HepG2 (cell line): ENCODE results near the gene KCNAB1. TPM values are rescaled to one million over a fixed set of nuclear protein-coding genes. Genes with fewer than 3 reads are reported as not detected.

Experiments used
- FOXC1 ChIP-seq: sonication (generic); formaldehyde crosslinking; IDR thresholded peaks from 2 replicates; pipeline ENCODE4 v1.8.0; 2022; ENCODE audit warnings: mild to moderate bottlenecking, missing genetic modification reagents, borderline replicate concordance
- FOXK2 ChIP-seq: fragments of 450-650 bp; IDR thresholded peaks from 2 replicates; pipeline ENCODE4 v1.6.1; 2016
- MED1 ChIP-seq: sonication (generic); formaldehyde crosslinking; IDR thresholded peaks from 2 replicates; pipeline ENCODE4 v1.4.0; 2020; ENCODE audit warnings: missing genetic modification reagents
- NAIF1 ChIP-seq: sonication (generic); formaldehyde crosslinking; IDR thresholded peaks from 2 replicates; pipeline ENCODE4 v1.5.0; 2020; ENCODE audit warnings: mild to moderate bottlenecking, missing genetic modification reagents, borderline replicate concordance
- YEATS2 ChIP-seq: sonication (generic); formaldehyde crosslinking; IDR thresholded peaks from 2 replicates; pipeline ENCODE4 v1.4.0; 2020; ENCODE audit warnings: missing genetic modification reagents, borderline replicate concordance
- ZC3H4 ChIP-seq: sonication (generic); formaldehyde crosslinking; IDR thresholded peaks from 2 replicates; pipeline ENCODE4 v1.4.0; 2020; ENCODE audit warnings: missing genetic modification reagents, borderline replicate concordance
- ZNF205 ChIP-seq: IDR thresholded peaks from 2 replicates; pipeline ENCODE4 v1.6.1; 2018; ENCODE audit warnings: missing biosample characterization, missing genetic modification reagents
- ZNF589 ChIP-seq: sonication (generic); formaldehyde crosslinking; conservative IDR thresholded peaks from 2 replicates; pipeline ENCODE4 v1.8.0; 2022; ENCODE audit warnings: mild to moderate bottlenecking, moderate library complexity, missing genetic modification reagents
- polyA plus RNA-seq, 8 experiments: library from polyadenylated mRNA; depleted of rRNA in 3 of 8; stranded (reverse) in 7 of 8; unstranded in 1 of 8; fragments of >200 nt; fragmentation: Illumina TruSeq in 4 of 8; extraction: Trizol in 4 of 8; gene quantifications; 2 replicates each; pipeline versions ENCODE4 v1.2.1 to v1.2.3, GENCODE V29; 2011 to 2016; ENCODE audit warnings: low read depth in 4 of 8, missing spikeins in 1 of 8, mixed read lengths in 1 of 8; ENCODE audit not compliant: insufficient read depth in 1 of 8
- total RNA-seq, 5 experiments: library from RNA; depleted of rRNA; stranded (reverse); fragments of >200 nt; fragmentation: Illumina TruSeq; extraction: Trizol; gene quantifications; 2 replicates each; pipeline ENCODE4 v1.2.3, GENCODE V29; 2016; ENCODE audit warnings: low read depth in 1 of 5
- TF ChIP-seq, protein P1 (sequence below): sonication (generic); formaldehyde crosslinking; IDR thresholded peaks from 2 replicates; pipeline ENCODE4 v1.8.0; 2022; ENCODE audit warnings: mild to moderate bottlenecking, missing genetic modification reagents
- TF ChIP-seq, protein P2 (sequence below): sonication (generic); formaldehyde crosslinking; IDR thresholded peaks from 2 replicates; pipeline ENCODE4 v1.5.0; 2020; ENCODE audit warnings: missing genetic modification reagents, mild to moderate bottlenecking, borderline replicate concordance
- TF ChIP-seq, protein P3 (sequence below): IDR thresholded peaks from 2 replicates; pipeline ENCODE4 v1.6.1; 2016; ENCODE audit warnings: missing compliant biosample characterization, missing genetic modification reagents, borderline replicate concordance
- TF ChIP-seq, protein P4 (sequence below): sonication (generic); formaldehyde crosslinking; IDR thresholded peaks from 2 replicates; pipeline ENCODE4 v1.4.0; 2020; ENCODE audit warnings: missing genetic modification reagents, borderline replicate concordance

The KCNAB1 gene
- total and polyA plus RNA-seq, 2 of the 13 experiments (the other 11 are each of a cell fraction or from before 2014, with no cell fraction given): not detected

DNA sequence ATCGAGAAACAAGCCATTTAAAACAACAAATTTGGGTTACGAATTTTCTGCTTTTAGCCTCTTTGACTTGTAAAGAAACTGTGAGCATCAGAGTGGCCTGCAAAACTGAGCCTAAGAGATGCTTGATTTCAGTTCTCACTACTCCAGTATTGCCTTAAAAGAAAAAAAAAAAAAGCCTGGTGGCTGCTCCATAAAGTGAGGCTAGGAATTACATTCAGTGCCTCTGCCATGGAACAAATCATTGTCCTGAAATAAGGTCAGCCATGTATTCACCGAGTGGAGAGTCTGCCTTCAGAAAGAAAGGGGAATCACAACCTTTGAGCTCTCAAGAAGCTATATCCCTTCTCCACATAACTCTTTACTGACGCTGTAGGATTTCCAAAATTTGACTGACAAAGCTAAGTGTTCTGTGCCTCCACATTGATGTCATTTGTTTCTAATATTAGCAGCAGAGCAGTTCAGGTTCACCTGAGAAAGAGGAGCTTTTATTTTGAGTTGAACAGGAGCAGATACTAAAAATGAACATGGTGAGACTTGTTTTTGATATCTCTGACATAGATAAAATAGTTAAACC is 297.3 kb downstream of the KCNAB1 start (continued):
- TF ChIP-seq, protein P1, sequence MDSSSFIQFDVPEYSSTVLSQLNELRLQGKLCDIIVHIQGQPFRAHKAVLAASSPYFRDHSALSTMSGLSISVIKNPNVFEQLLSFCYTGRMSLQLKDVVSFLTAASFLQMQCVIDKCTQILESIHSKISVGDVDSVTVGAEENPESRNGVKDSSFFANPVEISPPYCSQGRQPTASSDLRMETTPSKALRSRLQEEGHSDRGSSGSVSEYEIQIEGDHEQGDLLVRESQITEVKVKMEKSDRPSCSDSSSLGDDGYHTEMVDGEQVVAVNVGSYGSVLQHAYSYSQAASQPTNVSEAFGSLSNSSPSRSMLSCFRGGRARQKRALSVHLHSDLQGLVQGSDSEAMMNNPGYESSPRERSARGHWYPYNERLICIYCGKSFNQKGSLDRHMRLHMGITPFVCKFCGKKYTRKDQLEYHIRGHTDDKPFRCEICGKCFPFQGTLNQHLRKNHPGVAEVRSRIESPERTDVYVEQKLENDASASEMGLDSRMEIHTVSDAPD (CRISPR knock-in tag): no peak
- TF ChIP-seq, protein P2, sequence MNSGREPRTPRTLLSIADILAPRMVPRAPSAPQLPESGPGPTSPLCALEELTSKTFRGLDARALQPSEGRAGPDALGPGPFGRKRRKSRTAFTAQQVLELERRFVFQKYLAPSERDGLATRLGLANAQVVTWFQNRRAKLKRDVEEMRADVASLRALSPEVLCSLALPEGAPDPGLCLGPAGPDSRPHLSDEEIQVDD (CRISPR knock-in tag): no peak
- TF ChIP-seq FOXK2 (no peak), NAIF1 (no peak), YEATS2 (no peak), ZNF589 (CRISPR knock-in tag) (no peak), FOXC1 (CRISPR knock-in tag) (no peak), MED1 (no peak), ZC3H4 (CRISPR knock-in tag) (no peak), ZNF205 (no peak)
- TF ChIP-seq, protein P3, sequence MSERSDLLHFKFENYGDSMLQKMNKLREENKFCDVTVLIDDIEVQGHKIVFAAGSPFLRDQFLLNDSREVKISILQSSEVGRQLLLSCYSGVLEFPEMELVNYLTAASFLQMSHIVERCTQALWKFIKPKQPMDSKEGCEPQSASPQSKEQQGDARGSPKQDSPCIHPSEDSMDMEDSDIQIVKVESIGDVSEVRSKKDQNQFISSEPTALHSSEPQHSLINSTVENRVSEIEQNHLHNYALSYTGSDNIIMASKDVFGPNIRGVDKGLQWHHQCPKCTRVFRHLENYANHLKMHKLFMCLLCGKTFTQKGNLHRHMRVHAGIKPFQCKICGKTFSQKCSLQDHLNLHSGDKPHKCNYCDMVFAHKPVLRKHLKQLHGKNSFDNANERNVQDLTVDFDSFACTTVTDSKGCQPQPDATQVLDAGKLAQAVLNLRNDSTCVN: no peak
- TF ChIP-seq, protein P4, sequence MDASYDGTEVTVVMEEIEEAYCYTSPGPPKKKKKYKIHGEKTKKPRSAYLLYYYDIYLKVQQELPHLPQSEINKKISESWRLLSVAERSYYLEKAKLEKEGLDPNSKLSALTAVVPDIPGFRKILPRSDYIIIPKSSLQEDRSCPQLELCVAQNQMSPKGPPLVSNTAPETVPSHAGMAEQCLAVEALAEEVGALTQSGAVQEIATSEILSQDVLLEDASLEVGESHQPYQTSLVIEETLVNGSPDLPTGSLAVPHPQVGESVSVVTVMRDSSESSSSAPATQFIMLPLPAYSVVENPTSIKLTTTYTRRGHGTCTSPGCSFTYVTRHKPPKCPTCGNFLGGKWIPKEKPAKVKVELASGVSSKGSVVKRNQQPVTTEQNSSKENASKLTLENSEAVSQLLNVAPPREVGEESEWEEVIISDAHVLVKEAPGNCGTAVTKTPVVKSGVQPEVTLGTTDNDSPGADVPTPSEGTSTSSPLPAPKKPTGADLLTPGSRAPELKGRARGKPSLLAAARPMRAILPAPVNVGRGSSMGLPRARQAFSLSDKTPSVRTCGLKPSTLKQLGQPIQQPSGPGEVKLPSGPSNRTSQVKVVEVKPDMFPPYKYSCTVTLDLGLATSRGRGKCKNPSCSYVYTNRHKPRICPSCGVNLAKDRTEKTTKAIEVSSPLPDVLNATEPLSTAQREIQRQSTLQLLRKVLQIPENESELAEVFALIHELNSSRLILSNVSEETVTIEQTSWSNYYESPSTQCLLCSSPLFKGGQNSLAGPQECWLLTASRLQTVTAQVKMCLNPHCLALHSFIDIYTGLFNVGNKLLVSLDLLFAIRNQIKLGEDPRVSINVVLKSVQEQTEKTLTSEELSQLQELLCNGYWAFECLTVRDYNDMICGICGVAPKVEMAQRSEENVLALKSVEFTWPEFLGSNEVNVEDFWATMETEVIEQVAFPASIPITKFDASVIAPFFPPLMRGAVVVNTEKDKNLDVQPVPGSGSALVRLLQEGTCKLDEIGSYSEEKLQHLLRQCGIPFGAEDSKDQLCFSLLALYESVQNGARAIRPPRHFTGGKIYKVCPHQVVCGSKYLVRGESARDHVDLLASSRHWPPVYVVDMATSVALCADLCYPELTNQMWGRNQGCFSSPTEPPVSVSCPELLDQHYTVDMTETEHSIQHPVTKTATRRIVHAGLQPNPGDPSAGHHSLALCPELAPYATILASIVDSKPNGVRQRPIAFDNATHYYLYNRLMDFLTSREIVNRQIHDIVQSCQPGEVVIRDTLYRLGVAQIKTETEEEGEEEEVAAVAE: no peak
